Measurements from ENCODE around the gene ANTXR2.

ANTXR2 gene

GRCh38 chr4:80092088-80092487 is 19.1 kb upstream of the ANTXR2 start:
- no peak for DNase-seq (ENCODE audit: low read depth, low spot score)

GRCh38 chr4:80091688-80092087 is 18.7 kb upstream of the ANTXR2 start:
- DNase-seq (ENCODE audit: low read depth, low spot score): no peak

GRCh38 chr4:80091184-80091583 is 18.2 kb upstream of the ANTXR2 start:
- no peak for DNase-seq (ENCODE audit: low read depth, low spot score)

GRCh38 chr4:80090090-80090489 is 17.1 kb upstream of the ANTXR2 start:
- no peak for DNase-seq (ENCODE audit: low read depth, low spot score)

GRCh38 chr4:80088471-80088870 is 15.4 kb upstream of the ANTXR2 start:
- no peak for DNase-seq (ENCODE audit: low read depth, low spot score)

- no peak for DNase-seq (ENCODE audit: low read depth, low spot score)
These were observed 13.3 kb upstream of the ANTXR2 start for GRCh38 chr4:80086296-80086695.

GRCh38 chr4:80085081-80085480 is 12.1 kb upstream of the ANTXR2 start:
- no peak for DNase-seq (ENCODE audit: low read depth, low spot score)

- no peak for DNase-seq (ENCODE audit: low read depth, low spot score)
These were observed 9.7 kb upstream of the ANTXR2 start for GRCh38 chr4:80082693-80083092.

- DNase-seq (ENCODE audit: low read depth, low spot score): no peak
These were observed 8.5 kb upstream of the ANTXR2 start for GRCh38 chr4:80081566-80081965.

GRCh38 chr4:80079255-80079923 is 6.4 kb upstream of the ANTXR2 start:
- no peak for DNase-seq (ENCODE audit: low read depth, low spot score)

- no peak for DNase-seq (ENCODE audit: low read depth, low spot score)
These were observed 5.5 kb upstream of the ANTXR2 start for GRCh38 chr4:80078346-80079092.

- DNase-seq (ENCODE audit: low read depth, low spot score): no peak
These were observed 4.6 kb upstream of the ANTXR2 start for GRCh38 chr4:80077639-80078038.

- DNase-seq (ENCODE audit: low read depth, low spot score): no peak
These were observed 3.7 kb upstream of the ANTXR2 start for GRCh38 chr4:80076681-80077080.

GRCh38 chr4:80075995-80076675 is 3.1 kb upstream of the ANTXR2 start:
- no peak for DNase-seq (ENCODE audit: low read depth, low spot score)

GRCh38 chr4:80074651-80075050 is 1.6 kb upstream of the ANTXR2 start:
- DNase-seq (ENCODE audit: low read depth, low spot score): no peak

GRCh38 chr4:80074069-80074468 is 1.0 kb upstream of the ANTXR2 start:
- DNase-seq (ENCODE audit: low read depth, low spot score): no peak

GRCh38 chr4:80073473-80074008 is 512 bp upstream of the ANTXR2 start:
- no peak for DNase-seq (ENCODE audit: low read depth, low spot score)

GRCh38 chr4:80072228-80072743 is 743 bp downstream of the ANTXR2 start:
- DNase-seq (ENCODE audit: low read depth, low spot score): peak; percentile 75

- no peak for DNase-seq (ENCODE audit: low read depth, low spot score)
These were observed 1.3 kb downstream of the ANTXR2 start for GRCh38 chr4:80071604-80072227.

GRCh38 chr4:80070880-80071603 is 2.0 kb downstream of the ANTXR2 start:
- peak; percentile 11 for DNase-seq (ENCODE audit: low read depth, low spot score)

Data from astrocyte of the hippocampus (primary cell).